Gastroesophageal sphincter (tissue), 4 donors: ENCODE results near the gene ADAMTS14. TPM values are rescaled to one million over a fixed set of nuclear protein-coding genes. Genes with fewer than 3 reads are reported as not detected.
"Not testable (repeated sequence)": the region's sequence is repeated elsewhere in the genome, so short reads cannot be mapped to it uniquely, and the experiment has no call there.

ENCODE experiments used
- ATAC-seq: fragments of 150-250 bp; one replicate; pipeline ENCODE4 v1.9.1; 2016; ENCODE audit warnings: mild to moderate bottlenecking, moderate library complexity
- H3K27ac ChIP-seq, 4 donors: fragments of 200-600 bp; sonication (generic) in 3 of 4; 1 replicate in 3 of 4; 2 replicates in 1 of 4; pipeline ENCODE4 v1.5.1; 2016 to 2019
- H3K27me3 ChIP-seq: fragments of 200-600 bp; sonication (generic); one replicate; pipeline ENCODE4 v1.5.1; 2019
- H3K36me3 ChIP-seq, 2 donors: fragments of 200-600 bp; sonication (generic); one replicate each; pipeline ENCODE4 v1.5.1; 2019; ENCODE audit warnings: control low read depth in 1 of 2
- H3K4me1 ChIP-seq, 3 donors: fragments of 200-600 bp; sonication (generic); 1 replicate in 2 of 3; 2 replicates in 1 of 3; pipeline ENCODE4 v1.5.1; 2016 to 2019; ENCODE audit warnings: control low read depth in 2 of 3
- H3K4me3 ChIP-seq, 2 donors: fragments of 200-600 bp; sonication (generic); one replicate each; pipeline ENCODE4 v1.5.1; 2019; ENCODE audit warnings: mild to moderate bottlenecking in 1 of 2, moderate library complexity in 1 of 2
- H3K9me3 ChIP-seq, 3 donors: fragments of 200-600 bp; sonication (generic); one replicate each; pipeline ENCODE4 v1.5.1; 2017 to 2019; ENCODE audit warnings: control low read depth in 2 of 3
- CTCF ChIP-seq, 4 experiments: fragments of 200-600 bp in 2 of 4; fragments of 450-650 bp in 2 of 4; sonication (generic) in 1 of 4; IDR thresholded peaks; one replicate each; pipeline ENCODE4 v1.5.1; 2017 to 2019; ENCODE audit warnings: antibody characterized with exemption in 4 of 4, mild to moderate bottlenecking in 2 of 4, moderate library complexity in 2 of 4
- EP300 ChIP-seq: sonication (generic); formaldehyde crosslinking; IDR thresholded peaks from one replicate; pipeline ENCODE4 v1.6.1; 2017; ENCODE audit warnings: antibody characterized with exemption, mild to moderate bottlenecking
- POLR2A ChIP-seq, 2 donors: fragments of 450-650 bp; IDR thresholded peaks; one replicate each; pipeline ENCODE4 v1.6.1; 2017; ENCODE audit warnings: antibody characterized with exemption in 2 of 2, mild to moderate bottlenecking in 2 of 2, moderate library complexity in 1 of 2
- POLR2AphosphoS5 ChIP-seq: sonication (generic); formaldehyde crosslinking; IDR thresholded peaks from one replicate; pipeline ENCODE4 v1.6.1; 2017; ENCODE audit warnings: antibody characterized with exemption
- WGBS, 2 donors: methylation state at CpG; one replicate each; pipeline ENCODE4 v1.1.5; 2018; ENCODE audit warnings: low coverage in 1 of 2; 5-methylcytosine and 5-hydroxymethylcytosine counted together
- total RNA-seq, 4 donors: library from RNA; depleted of rRNA; stranded (reverse); fragments of >200 nt; gene quantifications; one replicate each; pipeline ENCODE4 v1.1.0, GENCODE V29; 2016

Gene ADAMTS14
- total RNA-seq, 4 donors from 2014 or later = 0.04 to 0.27 TPM; not detected in 2

- peaks cover 0 to 28% (median 0%) of the 10 kb centered on the region in 3 donors for H3K9me3 ChIP-seq
- H3K4me3 ChIP-seq = no peak overlapping the region
- no peak for TF ChIP-seq POLR2A (IDR thresholded peaks at IDR 0.05)
- no peak for TF ChIP-seq POLR2AphosphoS5
- no peak for TF ChIP-seq CTCF (IDR thresholded peaks at IDR 0.05)
- no peak for TF ChIP-seq EP300
- H3K4me1 ChIP-seq = no peaks in the 10 kb centered on the region
- no peaks in the 10 kb centered on the region for H3K36me3 ChIP-seq
- no peak for ATAC-seq
- H3K27ac ChIP-seq = no peak overlapping the region
- H3K27me3 ChIP-seq = no peaks in the 10 kb centered on the region
These were observed 46.2 kb upstream of the ADAMTS14 start for GRCh38 chr10:70626056-70626455.

- Histone ChIP-seq H3K4me3 (no peak overlapping the region), H3K36me3 (no peaks in the 10 kb centered on the region), H3K27ac (no peak overlapping the region), H3K27me3 (no peaks in the 10 kb centered on the region), H3K4me1 (no peaks in the 10 kb centered on the region), H3K9me3 (peaks cover 0 to 28% (median 0%) of the 10 kb centered on the region in 3 donors)
- WGBS, 2 donors = 61 to 75% methylated on average over 1 of the region's 1 CpG
- ATAC-seq = no peak
- TF ChIP-seq CTCF (IDR thresholded peaks at IDR 0.05) (no peak), POLR2AphosphoS5 (no peak), POLR2A (IDR thresholded peaks at IDR 0.05) (no peak), EP300 (no peak)
These were observed 43.0 kb upstream of the ADAMTS14 start for GRCh38 chr10:70629338-70629737.

- not testable (repeated sequence) for H3K27ac ChIP-seq, ATAC-seq, H3K4me1 ChIP-seq, H3K27me3 ChIP-seq, H3K36me3 ChIP-seq, H3K4me3 ChIP-seq
- H3K9me3 ChIP-seq = peaks cover 0 to 28% (median 0%) of the 10 kb centered on the region in 3 donors
- 50 to 88% methylated on average over 1 of the region's 6 CpGs for WGBS, 2 donors
These were observed 40.6 kb upstream of the ADAMTS14 start for GRCh38 chr10:70631735-70632134.

GRCh38 chr10:70634011-70634410, 38.3 kb upstream of the ADAMTS14 start:
- H3K9me3 ChIP-seq = peaks cover 0 to 11% (median 0%) of the 10 kb centered on the region in 3 donors
- H3K4me1 ChIP-seq = no peaks in the 10 kb centered on the region
- ATAC-seq = no peak
- H3K4me3 ChIP-seq = no peak overlapping the region
- 61% methylated on average over 4 of the region's 4 CpGs; no CpG with 5 or more reads in 1 of the 2 donors for WGBS, 2 donors
- H3K36me3 ChIP-seq = no peaks in the 10 kb centered on the region
- H3K27ac ChIP-seq = no peak overlapping the region
- H3K27me3 ChIP-seq = no peaks in the 10 kb centered on the region
- TF ChIP-seq CTCF (IDR thresholded peaks at IDR 0.05) = no peak
- no peak for TF ChIP-seq EP300
- no peak for TF ChIP-seq POLR2A (IDR thresholded peaks at IDR 0.05)
- no peak for TF ChIP-seq POLR2AphosphoS5

GRCh38 chr10:70634515-70634914, 37.8 kb upstream of the ADAMTS14 start:
- H3K27me3 ChIP-seq, H3K36me3 ChIP-seq, H3K4me1 ChIP-seq, H3K9me3 ChIP-seq, H3K27ac ChIP-seq, ATAC-seq, H3K4me3 ChIP-seq: not testable (repeated sequence)
- 93 to 100% methylated on average over 1 to 3 of the region's 5 CpGs for WGBS, 2 donors

DNA sequence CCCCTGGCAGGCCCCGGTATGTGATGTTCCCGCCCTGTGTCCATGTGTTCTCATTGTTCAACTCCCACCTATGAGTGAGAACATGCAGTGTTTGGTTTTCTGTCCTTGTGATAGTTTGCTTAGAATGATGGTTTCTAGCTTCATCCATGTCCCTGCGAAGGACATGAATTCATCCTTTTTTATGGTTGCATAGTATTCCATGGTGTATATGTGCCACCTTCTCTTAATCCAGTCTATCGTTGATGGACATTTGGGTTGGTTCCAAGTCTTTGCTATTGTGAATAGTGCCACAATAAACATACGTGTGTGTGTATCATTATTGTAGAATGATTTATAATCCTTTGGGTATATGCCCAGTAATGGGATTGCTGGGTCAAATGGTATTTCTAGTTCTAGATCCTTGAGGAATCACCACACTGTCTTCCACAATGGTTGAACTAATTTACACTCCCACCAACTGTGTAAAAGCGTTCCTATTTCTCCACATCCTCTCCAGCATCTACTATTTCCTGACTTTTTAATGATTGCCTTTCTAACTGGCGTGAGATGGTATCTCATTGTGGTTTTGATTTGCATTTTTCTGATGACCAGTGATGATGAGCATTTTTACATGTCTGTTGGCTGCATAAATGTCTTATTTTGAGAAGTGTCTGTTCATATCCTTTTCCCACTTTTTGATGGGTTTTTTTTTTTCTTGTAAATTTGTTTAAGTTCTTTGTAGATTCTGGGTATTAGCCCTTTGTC, 32.5 kb upstream of the ADAMTS14 start:
- not testable (repeated sequence) for H3K36me3 ChIP-seq, H3K27ac ChIP-seq, H3K27me3 ChIP-seq, H3K4me1 ChIP-seq, H3K4me3 ChIP-seq, H3K9me3 ChIP-seq, ATAC-seq
- 66 to 76% methylated on average over 4 to 5 of the region's 7 CpGs for WGBS, 2 donors

DNA sequence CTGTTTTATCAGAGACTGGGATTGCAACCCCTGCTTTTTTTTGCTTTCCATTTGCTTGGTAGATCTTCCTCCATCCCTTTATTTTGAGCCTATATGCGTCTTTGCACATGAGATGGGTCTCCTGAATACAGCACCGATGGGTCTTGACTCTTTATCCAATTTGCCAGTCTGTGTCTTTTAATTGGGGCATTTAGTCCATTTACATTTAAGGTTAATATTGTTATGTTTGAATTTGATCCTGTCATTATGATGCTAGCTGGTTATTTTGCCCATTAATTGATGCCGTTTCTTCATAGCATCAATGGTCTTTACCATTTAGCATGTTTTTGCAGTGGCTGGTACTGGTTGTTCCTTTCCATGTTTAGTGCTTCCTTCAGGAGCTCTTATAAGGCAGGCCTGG, 29.0 kb upstream of the ADAMTS14 start:
- not testable (repeated sequence) for H3K27me3 ChIP-seq, H3K4me1 ChIP-seq, H3K36me3 ChIP-seq, H3K9me3 ChIP-seq, H3K4me3 ChIP-seq, ATAC-seq, H3K27ac ChIP-seq
- WGBS, 2 donors = 97 to 100% methylated on average over 3 of the region's 3 CpGs

DNA sequence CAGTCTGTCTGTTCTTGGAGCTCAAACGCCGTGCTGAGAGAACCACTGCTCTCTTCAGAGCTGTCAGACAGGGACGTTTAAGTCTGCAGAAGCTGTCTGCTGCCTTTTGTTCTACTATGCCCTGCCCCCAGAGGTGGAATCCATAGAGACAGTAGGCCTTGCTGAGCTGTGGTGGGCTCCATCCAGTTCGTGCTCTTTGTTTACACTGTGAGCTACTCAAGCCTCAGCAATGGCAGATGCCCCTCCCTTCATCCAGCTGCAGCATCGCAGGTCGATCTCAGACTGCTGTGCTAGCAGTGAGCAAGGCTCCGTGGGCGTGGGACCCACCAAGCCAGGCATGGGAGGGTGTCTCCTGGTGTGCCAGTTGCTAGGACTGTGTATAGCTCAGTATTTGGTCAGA, 27.3 kb upstream of the ADAMTS14 start:
- WGBS, 2 donors = 49% methylated on average over 3 of the region's 8 CpGs; no CpG with 5 or more reads in 1 of the 2 donors
- H3K9me3 ChIP-seq, H3K36me3 ChIP-seq, H3K4me1 ChIP-seq, H3K27ac ChIP-seq, H3K27me3 ChIP-seq, ATAC-seq, H3K4me3 ChIP-seq: not testable (repeated sequence)
